GM10248 (cell line): Measurements from ENCODE around the gene USH1C.

ENCODE experiments used
- CTCF ChIA-PET: fragments of 300-600 bp; sonication (Branson Sonifier 250); formaldehyde crosslinking; extraction: SDS; loops from one replicate; lab custom pipeline; 2021; ENCODE audit warnings: antibody characterized with exemption; lab: Yijun Ruan, JAX
- POLR2A ChIA-PET: fragments of 350-650 bp; sonication (Branson Sonifier 250); formaldehyde crosslinking; extraction: SDS; loops from one replicate; lab custom pipeline; 2020; ENCODE audit warnings: antibody characterized with exemption; lab: Yijun Ruan, JAX
- DNase-seq: peaks from one replicate; pipeline ENCODE4 v3.0.0; 2012; ENCODE audit errors: extremely low spot score
- CTCF ChIP-seq: IDR thresholded peaks from 2 replicates; pipeline ENCODE4 v1.5.1; 2012; ENCODE audit warnings: mild to moderate bottlenecking, low read depth; ENCODE audit errors: extremely low read depth, missing control alignments, control extremely low read depth

USH1C gene

DNA sequence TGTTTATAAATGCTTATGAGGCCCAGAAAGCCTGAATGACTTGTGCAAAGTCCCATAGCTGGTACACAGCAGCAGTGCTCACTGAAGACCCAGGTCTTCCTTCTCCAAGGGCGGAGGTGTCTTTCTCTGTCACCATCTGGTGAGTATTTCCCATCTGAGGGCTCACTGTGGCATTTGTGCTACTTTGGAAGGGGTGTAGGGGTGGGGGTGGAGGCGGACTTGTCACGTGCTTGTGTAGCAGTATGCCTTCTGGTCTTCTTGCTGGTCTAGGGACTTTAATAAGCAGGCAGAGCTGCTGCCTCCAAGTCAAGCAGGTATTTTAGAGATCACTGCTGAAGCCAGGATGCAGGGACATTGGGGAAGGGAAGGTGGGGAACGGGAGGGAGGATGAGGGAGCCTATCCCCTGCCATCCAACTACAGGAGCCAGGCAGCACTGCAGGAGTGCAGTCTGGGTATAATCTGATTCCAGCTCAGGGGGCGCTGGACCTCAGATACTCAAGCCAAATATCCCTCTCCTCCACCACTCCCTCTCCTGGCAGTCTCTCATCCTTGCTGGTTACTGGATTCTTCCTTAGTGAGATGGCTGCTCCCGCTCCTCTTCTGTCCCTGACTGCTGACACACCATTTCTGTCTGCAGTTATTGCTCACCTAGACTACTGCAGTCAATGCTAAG lies 71.0 kb downstream of the USH1C start:
- ChIA-PET CTCF (interaction anchor here (1.0 to 1.3 kb wide), 2 partner anchors 9 to 14 kb away, joined by 3 read pairs; no protein-coding TSS in a partner anchor), POLR2A (no interaction called here)
- no peak for TF ChIP-seq CTCF
- no peak for DNase-seq

- ChIA-PET POLR2A (no interaction called here), CTCF (interaction anchor here (1.0 kb wide), 1 partner anchor 13 kb away, joined by 3 read pairs; no protein-coding TSS in a partner anchor)
- TF ChIP-seq CTCF = no peak
- no peak for DNase-seq
Observed at GRCh38 chr11:17472467-17472866, 71.7 kb downstream of the USH1C start.

GRCh38 chr11:17471501-17471900 lies 72.7 kb downstream of the USH1C start:
- no peak for TF ChIP-seq CTCF
- DNase-seq = no peak
- POLR2A ChIA-PET = no interaction called here
- CTCF ChIA-PET = interaction anchor here (1.2 to 1.7 kb wide), 2 partner anchors 14 to 20 kb away, joined by 3 to 4 read pairs; no protein-coding TSS in a partner anchor

DNA sequence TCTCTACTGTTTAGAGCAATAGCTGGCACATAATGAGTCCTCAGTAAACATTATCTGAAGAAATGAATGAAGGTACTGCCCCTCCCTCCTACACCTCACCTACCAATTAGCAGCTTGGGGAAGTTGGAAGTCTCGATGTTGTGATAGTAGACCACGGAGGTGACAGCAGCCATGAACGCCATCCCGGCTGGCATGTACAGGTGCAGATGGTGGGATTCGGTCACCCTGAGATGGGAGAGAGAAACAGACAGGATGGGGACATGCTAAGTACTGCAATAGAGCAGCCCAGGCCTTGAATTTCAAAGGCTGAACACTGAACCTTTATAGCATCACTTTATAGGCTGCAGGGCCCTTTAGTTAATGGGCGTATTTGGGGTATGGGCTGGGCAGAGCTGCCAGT lies 74.2 kb downstream of the USH1C start:
- DNase-seq = no peak
- CTCF ChIA-PET = interaction anchor here (1.3 kb wide), 1 partner anchor 24 kb away, joined by 3 read pairs; no protein-coding TSS in a partner anchor
- POLR2A ChIA-PET = no interaction called here
- no peak for TF ChIP-seq CTCF

GRCh38 chr11:17468122-17468521 lies 76.1 kb downstream of the USH1C start:
- ChIA-PET POLR2A (no interaction called here), CTCF (interaction anchor here (1.1 kb wide), 2 partner anchors 31 to 60 kb away, joined by 3 read pairs; no protein-coding TSS in a partner anchor)
- DNase-seq = no peak
- no peak for TF ChIP-seq CTCF

- ChIA-PET POLR2A (no interaction called here), CTCF (interaction anchor here (0.9 to 1.3 kb wide), 2 partner anchors 10 to 80 kb away, joined by 3 to 4 read pairs; no protein-coding TSS in a partner anchor)
- DNase-seq = no peak
- no peak for TF ChIP-seq CTCF
Observed at GRCh38 chr11:17463546-17464174, 80.6 kb downstream of the USH1C start.
